Fibroblast of pulmonary artery (primary cell): Measurements from ENCODE around the gene CAMTA1.
A peak's percentile ranks its signal among the peaks of the same experiment; 100 is the strongest.

Source experiments
- DNase-seq: peaks from one replicate; pipeline ENCODE4 v3.0.0-alpha.2; 2010; ENCODE audit warnings: low read depth
- H3K4me3 ChIP-seq: replicated peaks from 2 replicates; pipeline ENCODE4 v1.5.1; 2011; ENCODE audit warnings: low read depth, mild to moderate bottlenecking, control low read depth, low read length, moderate library complexity
- CTCF ChIP-seq: IDR thresholded peaks from 2 replicates; pipeline ENCODE4 v1.5.1; 2011; ENCODE audit warnings: mild to moderate bottlenecking, control low read depth, low read length, inconsistent platforms; ENCODE audit errors: missing control alignments

CAMTA1 gene

GRCh38 chr1:7558481-7558880 is 773.2 kb downstream of the CAMTA1 start:
- H3K4me3 ChIP-seq, result no peak overlapping the region
- DNase-seq, result no peak
- no peak for TF ChIP-seq CTCF

DNA sequence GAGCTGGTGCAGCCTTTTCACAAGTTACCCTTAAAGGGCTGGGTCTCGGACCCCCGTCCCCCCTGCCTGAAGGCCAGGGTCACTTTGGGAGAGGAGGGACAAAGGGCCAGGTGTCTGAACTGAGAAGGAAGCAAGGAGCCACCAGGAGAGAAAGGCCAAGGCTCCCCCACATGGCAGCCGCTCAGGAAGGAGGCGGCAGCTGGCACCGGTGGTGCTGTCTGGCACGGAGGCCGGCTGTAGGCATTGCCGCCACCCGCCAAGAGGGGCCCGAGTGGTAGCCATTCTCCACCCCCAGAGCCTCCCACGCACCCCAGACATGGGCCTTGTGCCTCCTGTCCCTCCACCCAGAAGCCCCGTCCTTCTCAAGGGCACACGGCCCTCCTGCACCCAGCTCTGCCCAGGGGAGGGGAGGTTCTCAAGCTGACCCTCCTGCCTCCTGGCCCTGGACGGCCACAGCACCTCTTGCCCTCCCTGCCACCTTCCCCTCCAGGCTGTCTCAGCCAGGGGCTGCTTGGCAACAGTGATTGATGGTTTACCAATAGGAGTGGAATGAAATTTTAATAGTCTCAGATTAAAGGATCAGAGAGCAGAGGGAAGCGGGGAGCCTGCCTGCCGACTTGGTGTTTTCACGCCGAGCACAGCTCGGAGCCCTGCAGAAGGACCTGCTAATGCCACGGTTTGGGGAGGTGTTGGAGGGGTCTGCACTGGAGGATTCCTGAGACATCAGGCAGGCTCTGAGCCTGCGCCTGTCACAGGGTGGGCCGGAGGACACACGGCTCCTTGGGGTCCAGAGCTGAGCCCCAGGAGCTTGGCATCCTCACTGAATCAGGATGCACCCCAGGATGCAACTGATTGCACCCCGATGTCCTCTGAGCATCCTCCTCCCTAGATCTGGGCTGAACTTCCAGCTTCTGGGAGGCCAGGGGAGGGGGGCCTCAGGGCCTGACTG is 773.9 kb downstream of the CAMTA1 start:
- no peak overlapping the region for H3K4me3 ChIP-seq
- no peak for TF ChIP-seq CTCF
- no peak for DNase-seq

DNA sequence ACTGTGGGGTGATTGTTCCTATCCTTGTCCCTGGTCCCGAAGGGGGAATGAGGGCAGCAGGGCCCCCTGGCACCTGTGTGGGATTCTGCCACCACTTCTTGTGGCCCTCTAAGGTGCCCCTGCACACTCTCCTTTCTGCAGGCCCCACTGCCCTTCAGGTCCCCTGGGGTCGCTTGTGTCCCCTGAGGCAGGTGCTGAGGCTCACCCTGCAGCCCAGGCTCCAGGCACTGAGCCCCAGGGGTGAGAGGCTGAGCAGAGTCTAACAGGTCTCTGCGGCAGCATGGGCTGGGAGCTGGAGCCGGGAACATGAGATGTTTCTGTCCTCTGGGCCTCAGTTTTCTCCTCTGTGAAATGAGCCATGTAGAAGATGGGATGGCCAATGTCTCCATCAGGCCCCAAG is 774.9 kb downstream of the CAMTA1 start:
- TF ChIP-seq CTCF, result no peak

GRCh38 chr1:7560601-7561181 is 775.4 kb downstream of the CAMTA1 start:
- DNase-seq, result no peak
- TF ChIP-seq CTCF, result no peak
- no peak overlapping the region for H3K4me3 ChIP-seq

More for the DNA sequence above, 774.9 kb downstream of the CAMTA1 start:
- no peak overlapping the region for H3K4me3 ChIP-seq
- DNase-seq, result no peak

DNA sequence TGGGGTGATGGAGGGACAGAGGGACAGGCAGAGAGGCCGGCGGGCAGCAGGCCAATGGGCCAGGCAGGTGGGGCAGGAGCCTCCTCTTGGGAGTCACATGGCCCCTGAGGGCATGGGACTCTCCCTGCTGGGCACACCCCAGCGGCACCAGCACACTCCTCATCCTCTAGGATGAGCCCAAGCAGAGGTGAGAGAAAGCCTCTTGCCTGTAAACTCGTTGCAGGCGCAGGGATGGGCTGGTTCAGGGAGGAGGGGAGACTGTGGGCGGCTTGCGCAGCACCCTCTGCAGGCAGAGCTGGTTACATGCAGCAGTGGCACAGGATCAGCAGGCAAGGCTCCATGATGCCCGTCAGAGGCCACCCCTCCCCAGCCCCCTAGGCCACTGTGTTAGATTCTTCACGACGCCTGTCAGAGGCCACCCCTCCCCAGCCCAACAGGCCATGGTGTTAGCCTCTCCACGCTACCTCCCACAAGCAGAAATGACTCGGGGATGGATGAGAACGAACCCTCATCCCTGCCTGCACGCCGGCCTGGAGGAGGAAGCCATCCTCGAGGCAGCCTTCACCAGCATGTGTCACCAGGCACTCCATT is 776.2 kb downstream of the CAMTA1 start:
- H3K4me3 ChIP-seq, result no peak overlapping the region
- TF ChIP-seq CTCF, result peak; percentile 42
- DNase-seq, result peak; percentile 23

DNA sequence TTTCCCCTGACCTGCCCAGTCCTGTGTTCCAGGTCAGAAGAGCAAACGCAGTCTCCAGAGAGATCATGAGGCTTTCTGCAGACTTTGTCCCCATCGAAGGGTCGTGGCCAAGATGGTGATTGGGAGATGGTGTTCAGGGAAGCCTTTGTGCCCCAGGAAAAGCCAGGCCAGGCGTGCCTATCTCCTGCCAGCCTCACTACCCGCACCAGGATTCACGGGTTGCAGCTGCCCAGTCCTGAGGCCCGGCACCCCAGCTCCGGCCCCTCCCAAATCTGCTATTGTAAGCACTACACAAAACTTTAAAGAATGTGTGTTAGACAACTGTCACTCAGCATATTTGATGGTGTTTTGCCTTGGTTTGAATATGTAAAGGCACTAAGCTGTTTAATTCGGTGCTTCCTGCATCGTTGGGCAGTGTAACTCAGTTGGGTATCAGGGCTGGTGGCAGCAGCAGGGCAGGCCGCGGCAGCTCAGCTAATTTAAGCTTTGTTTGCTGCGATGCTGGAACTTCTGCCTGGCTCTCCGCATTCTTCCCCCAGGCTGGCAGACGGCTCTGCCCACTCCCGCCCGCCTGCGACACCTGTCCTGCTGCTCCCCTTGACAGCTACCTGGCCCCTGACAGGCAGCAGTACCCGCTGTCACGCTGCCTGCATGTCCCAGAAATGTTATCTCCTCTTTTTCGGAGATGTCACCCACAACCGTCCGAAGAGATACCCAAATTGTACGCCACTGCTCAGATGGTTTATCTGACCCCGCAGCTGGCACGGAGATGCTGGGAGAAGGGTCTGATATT is 776.9 kb downstream of the CAMTA1 start:
- no peak for DNase-seq
- no peak for TF ChIP-seq CTCF

More for the DNA sequence above, 776.9 kb downstream of the CAMTA1 start:
- H3K4me3 ChIP-seq, result no peak overlapping the region
